Measurements from ENCODE around the gene EIF4EBP3.

DNA sequence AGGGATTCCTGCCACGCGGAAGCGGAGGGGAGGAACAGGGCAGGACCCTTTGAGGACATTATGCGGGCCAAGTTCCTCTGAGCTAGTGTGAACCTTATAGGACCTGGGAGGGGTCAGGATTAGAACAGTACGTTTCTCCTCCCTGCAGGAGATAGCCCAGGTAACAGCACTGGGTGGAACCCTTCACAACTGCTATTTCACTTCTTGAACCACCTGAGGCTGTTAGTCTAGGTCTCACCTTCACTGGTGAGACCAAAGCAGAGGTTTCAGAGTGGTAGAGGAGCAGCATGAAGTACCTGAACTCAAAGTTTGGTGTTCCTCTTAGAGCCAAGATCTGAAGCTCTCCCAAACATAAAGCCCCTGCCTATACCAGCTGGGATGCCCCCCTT lies 832 bp downstream of the EIF4EBP3 start:
- TF ChIP-seq, protein P1, sequence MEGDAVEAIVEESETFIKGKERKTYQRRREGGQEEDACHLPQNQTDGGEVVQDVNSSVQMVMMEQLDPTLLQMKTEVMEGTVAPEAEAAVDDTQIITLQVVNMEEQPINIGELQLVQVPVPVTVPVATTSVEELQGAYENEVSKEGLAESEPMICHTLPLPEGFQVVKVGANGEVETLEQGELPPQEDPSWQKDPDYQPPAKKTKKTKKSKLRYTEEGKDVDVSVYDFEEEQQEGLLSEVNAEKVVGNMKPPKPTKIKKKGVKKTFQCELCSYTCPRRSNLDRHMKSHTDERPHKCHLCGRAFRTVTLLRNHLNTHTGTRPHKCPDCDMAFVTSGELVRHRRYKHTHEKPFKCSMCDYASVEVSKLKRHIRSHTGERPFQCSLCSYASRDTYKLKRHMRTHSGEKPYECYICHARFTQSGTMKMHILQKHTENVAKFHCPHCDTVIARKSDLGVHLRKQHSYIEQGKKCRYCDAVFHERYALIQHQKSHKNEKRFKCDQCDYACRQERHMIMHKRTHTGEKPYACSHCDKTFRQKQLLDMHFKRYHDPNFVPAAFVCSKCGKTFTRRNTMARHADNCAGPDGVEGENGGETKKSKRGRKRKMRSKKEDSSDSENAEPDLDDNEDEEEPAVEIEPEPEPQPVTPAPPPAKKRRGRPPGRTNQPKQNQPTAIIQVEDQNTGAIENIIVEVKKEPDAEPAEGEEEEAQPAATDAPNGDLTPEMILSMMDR (IDR thresholded peaks at IDR 0.05) = no peak
- TF ChIP-seq ZFX (IDR thresholded peaks at IDR 0.05; ENCODE audit: borderline replicate concordance) = no peak
